OCI-LY7 (cell line): ENCODE data around the gene PDCD6IP. TPM values are rescaled to one million over a fixed set of nuclear protein-coding genes. Genes with fewer than 3 reads are reported as not detected.

ENCODE experiments used
- BruUV-seq: library from RNA; stranded (reverse); fragments of 400-500 nt; replicated peaks from 2 replicates; lab custom pipeline; 2021; lab: Mats Ljungman, UMichigan
- CTCF ChIA-PET: fragments of 300-600 bp; sonication (Branson Sonifier 250); formaldehyde crosslinking; loops from one replicate; lab custom pipeline; 2022; ENCODE audit warnings: antibody characterized with exemption; ENCODE audit not compliant: unreplicated experiment; lab: Charles Lee
- POLR2A ChIA-PET: fragments of 300-600 bp; sonication (Branson Sonifier 250); formaldehyde crosslinking; loops from one replicate; lab custom pipeline; 2022; ENCODE audit warnings: antibody characterized with exemption; lab: Charles Lee
- DNase-seq: peaks from one replicate; pipeline ENCODE4 v3.0.0-alpha.2; 2015; ENCODE audit warnings: low spot score
- H2AFZ ChIP-seq: fragments of 200-600 bp; sonication (generic), shearing (Covaris generic); 2 replicates; pipeline ENCODE4 v1.6.1; 2014; ENCODE audit warnings: mild to moderate bottlenecking, antibody characterized with exemption, low read length, moderate library complexity
- H3K27ac ChIP-seq: fragments of 200-600 bp; sonication (generic); 2 replicates; pipeline ENCODE4 v1.5.1; 2014; ENCODE audit warnings: mixed run types, low read depth, mild to moderate bottlenecking, moderate library complexity, low read length, inconsistent platforms; ENCODE audit not compliant: poor library complexity, severe bottlenecking
- H3K36me3 ChIP-seq: fragments of 200-600 bp; sonication (generic); 2 replicates; pipeline ENCODE4 v1.6.1; 2014; ENCODE audit warnings: mild to moderate bottlenecking, antibody characterized with exemption, low read length, moderate library complexity, mixed read lengths; ENCODE audit not compliant: insufficient read depth
- H3K4me1 ChIP-seq: fragments of 200-600 bp; sonication (generic); 2 replicates; pipeline ENCODE4 v1.5.1; 2014; ENCODE audit warnings: mild to moderate bottlenecking, low read length; ENCODE audit not compliant: insufficient read depth, poor library complexity, severe bottlenecking
- H3K4me2 ChIP-seq: fragments of 200-600 bp; sonication (generic); 2 replicates; pipeline ENCODE4 v1.6.1; 2014; ENCODE audit warnings: mild to moderate bottlenecking, low read length
- H3K4me3 ChIP-seq: fragments of 200-600 bp; sonication (generic); 2 replicates; pipeline ENCODE4 v1.5.1; 2014; ENCODE audit warnings: mild to moderate bottlenecking, low read depth, low read length; ENCODE audit not compliant: poor library complexity, severe bottlenecking
- H3K79me2 ChIP-seq: fragments of 200-600 bp; sonication (generic); 2 replicates; pipeline ENCODE4 v1.6.1; 2016; ENCODE audit warnings: low read depth, mild to moderate bottlenecking, low read length, moderate library complexity, mixed read lengths; ENCODE audit not compliant: insufficient read depth
- H3K9me2 ChIP-seq: fragments of 200-600 bp; sonication (generic); 2 replicates; pipeline ENCODE4 v1.6.1; 2016; ENCODE audit warnings: mild to moderate bottlenecking, low read length, mixed read lengths; ENCODE audit not compliant: insufficient read depth
- H3K9me3 ChIP-seq: fragments of 200-600 bp; sonication (generic); 2 replicates; pipeline ENCODE4 v1.6.1; 2014; ENCODE audit warnings: mild to moderate bottlenecking, mixed run types, low read length, mixed read lengths
- H4K20me1 ChIP-seq: fragments of 200-600 bp; sonication (generic); 2 replicates; pipeline ENCODE4 v1.6.1; 2014; ENCODE audit warnings: mild to moderate bottlenecking, antibody characterized with exemption, low read length, moderate library complexity, mixed read lengths; ENCODE audit not compliant: insufficient read depth
- EZH2phosphoT487 ChIP-seq: fragments of 200-600 bp; sonication (generic); IDR thresholded peaks from 2 replicates; pipeline ENCODE4 v1.6.1; 2018; ENCODE audit warnings: low read depth, borderline replicate concordance, mild to moderate bottlenecking, mixed run types, antibody characterized with exemption, low read length, moderate library complexity, mixed read lengths
- intact Hi-C: fragments of 100-400 bp; cut with micrococcal nuclease; formaldehyde crosslinking; loops from one replicate; pipeline ENCODE4 v1.10.0; 2022; ENCODE audit not compliant: unreplicated experiment
- total RNA-seq, 2 experiments: library from RNA; depleted of rRNA in 1 of 2; stranded (reverse); fragments of >200 nt in 1 of 2; shearing (Covaris generic) in 1 of 2; gene quantifications; 2 replicates each; pipeline ENCODE4 v1.2.3, GENCODE V29; 2014 to 2022
- TF ChIP-seq, protein P1 (sequence below): fragments of 200-600 bp; sonication (generic); conservative IDR thresholded peaks from 2 replicates; pipeline ENCODE4 v1.5.1; 2014; ENCODE audit warnings: mild to moderate bottlenecking, antibody characterized with exemption, low read length, moderate library complexity, mixed read lengths

Gene PDCD6IP
- total RNA-seq, 2 experiments from 2014 or later: 75.5 to 216 TPM

DNA sequence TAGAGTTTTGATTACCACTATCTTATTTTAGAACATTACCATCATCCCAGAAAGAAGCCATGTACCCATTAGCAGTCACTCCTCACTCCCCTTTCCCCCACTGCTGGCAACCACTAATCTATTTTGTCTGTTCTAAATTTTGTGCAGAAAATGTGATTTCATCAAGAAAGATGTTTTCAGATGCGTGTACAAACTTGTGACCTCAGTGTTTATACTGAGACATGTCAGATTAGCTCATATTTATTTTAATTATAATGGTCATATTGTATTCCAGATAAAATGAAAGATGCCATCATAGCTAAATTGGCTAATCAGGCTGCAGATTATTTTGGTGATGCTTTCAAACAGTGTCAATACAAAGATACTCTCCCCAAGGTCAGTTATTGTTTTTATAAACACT, 27.8 kb downstream of the PDCD6IP start:
- BruUV-seq: no TSS peak
- no peaks in the 10 kb centered on the region for H4K20me1 ChIP-seq
- intact Hi-C loops: no loop called here
- peaks cover 96% of the 10 kb centered on the region for H3K36me3 ChIP-seq
- no peaks in the 10 kb centered on the region for H3K79me2 ChIP-seq
- H3K27ac ChIP-seq: no peak overlapping the region
- no peaks in the 10 kb centered on the region for H3K9me2 ChIP-seq
- TF ChIP-seq, protein P1, sequence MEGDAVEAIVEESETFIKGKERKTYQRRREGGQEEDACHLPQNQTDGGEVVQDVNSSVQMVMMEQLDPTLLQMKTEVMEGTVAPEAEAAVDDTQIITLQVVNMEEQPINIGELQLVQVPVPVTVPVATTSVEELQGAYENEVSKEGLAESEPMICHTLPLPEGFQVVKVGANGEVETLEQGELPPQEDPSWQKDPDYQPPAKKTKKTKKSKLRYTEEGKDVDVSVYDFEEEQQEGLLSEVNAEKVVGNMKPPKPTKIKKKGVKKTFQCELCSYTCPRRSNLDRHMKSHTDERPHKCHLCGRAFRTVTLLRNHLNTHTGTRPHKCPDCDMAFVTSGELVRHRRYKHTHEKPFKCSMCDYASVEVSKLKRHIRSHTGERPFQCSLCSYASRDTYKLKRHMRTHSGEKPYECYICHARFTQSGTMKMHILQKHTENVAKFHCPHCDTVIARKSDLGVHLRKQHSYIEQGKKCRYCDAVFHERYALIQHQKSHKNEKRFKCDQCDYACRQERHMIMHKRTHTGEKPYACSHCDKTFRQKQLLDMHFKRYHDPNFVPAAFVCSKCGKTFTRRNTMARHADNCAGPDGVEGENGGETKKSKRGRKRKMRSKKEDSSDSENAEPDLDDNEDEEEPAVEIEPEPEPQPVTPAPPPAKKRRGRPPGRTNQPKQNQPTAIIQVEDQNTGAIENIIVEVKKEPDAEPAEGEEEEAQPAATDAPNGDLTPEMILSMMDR: no peak
- no peak overlapping the region for H2AFZ ChIP-seq
- H3K9me3 ChIP-seq: no peaks in the 10 kb centered on the region
- CTCF ChIA-PET: no interaction called here
- H3K4me3 ChIP-seq: no peak overlapping the region
- POLR2A ChIA-PET: interaction anchor here (1.0 to 1.2 kb wide), 3 partner anchors 27 to 387 kb away, joined by 3 to 6 read pairs (median 3); no protein-coding TSS in a partner anchor
- no peaks in the 10 kb centered on the region for H3K4me1 ChIP-seq
- H3K4me2 ChIP-seq: no peak overlapping the region
- DNase-seq: no peak

DNA sequence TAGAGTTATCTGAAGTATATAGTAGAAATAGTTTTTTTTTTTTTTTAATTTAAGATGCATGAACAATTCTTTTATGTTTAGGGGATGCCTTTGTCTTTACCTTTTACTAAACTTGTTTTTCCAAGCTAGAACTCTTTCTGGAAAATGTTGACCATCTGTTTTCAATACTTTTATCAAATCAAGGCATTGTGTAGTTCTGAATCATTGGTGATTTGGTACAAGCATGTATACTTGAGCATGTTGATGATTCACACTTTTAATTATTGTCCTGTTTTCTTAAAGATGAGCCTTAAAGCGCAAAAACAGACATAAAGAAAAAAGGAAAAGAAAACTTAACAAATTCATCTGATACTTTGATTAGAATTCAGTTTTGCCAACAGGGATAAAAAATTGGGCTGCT, 28.3 kb downstream of the PDCD6IP start:
- no peak overlapping the region for H3K4me2 ChIP-seq
- ChIA-PET POLR2A (interaction anchor here (1.0 kb wide), 1 partner anchor 388 kb away, joined by 6 read pairs; no protein-coding TSS in a partner anchor), CTCF (no interaction called here)
- TF ChIP-seq EZH2phosphoT487: no peak
- TF ChIP-seq, protein P1: no peak
- no peak overlapping the region for H2AFZ ChIP-seq
- H3K4me1 ChIP-seq: no peaks in the 10 kb centered on the region
- intact Hi-C loops: no loop called here
- DNase-seq: no peak
- H3K79me2 ChIP-seq: no peaks in the 10 kb centered on the region
- no peaks in the 10 kb centered on the region for H3K9me2 ChIP-seq
- H3K9me3 ChIP-seq: no peaks in the 10 kb centered on the region
- H3K4me3 ChIP-seq: no peak overlapping the region
- no TSS peak for BruUV-seq
- H3K27ac ChIP-seq: no peak overlapping the region
- no peaks in the 10 kb centered on the region for H4K20me1 ChIP-seq
- peaks cover 95% of the 10 kb centered on the region for H3K36me3 ChIP-seq

DNA sequence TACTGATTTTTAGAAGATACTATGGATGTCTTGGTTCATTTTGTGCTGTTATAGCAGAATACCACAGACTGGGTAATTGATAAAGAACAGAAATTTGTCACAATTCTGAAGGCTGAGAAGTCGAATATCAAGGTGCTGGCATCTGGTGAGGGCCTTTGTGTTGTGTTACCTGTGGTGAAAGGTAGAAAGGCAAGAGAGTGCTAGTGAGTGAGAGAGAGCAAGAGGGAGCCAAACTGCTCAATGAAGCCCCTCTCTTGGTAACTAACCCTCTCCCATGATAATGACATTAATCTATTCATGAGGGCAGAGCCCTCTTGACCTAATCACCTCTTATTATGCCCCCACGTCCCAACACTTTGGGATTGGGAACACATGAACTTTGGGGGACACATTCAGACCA, 31.3 kb downstream of the PDCD6IP start:
- BruUV-seq: no TSS peak
- Histone ChIP-seq H4K20me1 (no peaks in the 10 kb centered on the region), H3K27ac (no peak overlapping the region), H2AFZ (no peak overlapping the region), H3K4me3 (no peak overlapping the region), H3K9me3 (no peaks in the 10 kb centered on the region), H3K9me2 (no peaks in the 10 kb centered on the region), H3K79me2 (peaks cover 6% of the 10 kb centered on the region; the same call in 1 of the 2 replicates), H3K4me2 (no peak overlapping the region), H3K36me3 (peaks cover 86% of the 10 kb centered on the region), H3K4me1 (peaks cover 14% of the 10 kb centered on the region)
- intact Hi-C loops: no loop called here
- no peak for DNase-seq
- TF ChIP-seq, protein P1: no peak
- TF ChIP-seq EZH2phosphoT487: no peak
- ChIA-PET CTCF (no interaction called here), POLR2A (no interaction called here)
